Measurements from ENCODE around the gene BTBD8. TPM values are rescaled to one million over a fixed set of nuclear protein-coding genes. Genes with fewer than 3 reads are reported as not detected.

Gene BTBD8
- total RNA-seq, 1 experiment from 2014 or later, result 3.9 TPM

GRCh38 chr1:92194511-92194910 is 114.4 kb downstream of the BTBD8 start:
- ChIA-PET CTCF (no interaction called here), POLR2A (ENCODE audit: unreplicated experiment) (no interaction called here)
- Histone ChIP-seq H3K9me3 (ENCODE audit: low read length) (no peaks in the 10 kb centered on the region), H3K36me3 (ENCODE audit: low read depth, low read length) (no peaks in the 10 kb centered on the region), H3K4me1 (ENCODE audit: insufficient read depth, low read length) (no peaks in the 10 kb centered on the region), H2AFZ (ENCODE audit: low read length) (no peak overlapping the region), H4K20me1 (ENCODE audit: low read length) (no peaks in the 10 kb centered on the region), H3K27ac (ENCODE audit: low read length) (no peak overlapping the region), H3K9me2 (replicated peaks; ENCODE audit: low read length) (no peaks in the 10 kb centered on the region), H3K4me2 (ENCODE audit: low read length) (no peak overlapping the region), H3K4me3 (ENCODE audit: low read length) (no peak overlapping the region), H3K79me2 (ENCODE audit: low read length) (no peaks in the 10 kb centered on the region), H3K9ac (ENCODE audit: low read length) (no peak overlapping the region), H3K27me3 (ENCODE audit: low read length) (no peaks in the 10 kb centered on the region), H3F3A (ENCODE audit: low read length, unreplicated experiment) (no peaks in the 10 kb centered on the region)
- DNase-seq (no peak), ATAC-seq (no peak)
- intact Hi-C loops (cut with micrococcal nuclease), result no loop called here
- TF ChIP-seq EZH2phosphoT487 (IDR thresholded peaks at IDR 0.05; ENCODE audit: borderline replicate concordance, low read length), result no peak
- no peak for TF ChIP-seq EZH2 (IDR thresholded peaks at IDR 0.05; ENCODE audit: low read length, unreplicated experiment)
- no peak for TF ChIP-seq CTCF (conservative IDR thresholded peaks at IDR 0.05; ENCODE audit: low read depth, low read length)
- no TSS peak for BruUV-seq (replicated peaks)

- H3K9me2 ChIP-seq (replicated peaks; ENCODE audit: low read length), result no peaks in the 10 kb centered on the region
- no peaks in the 10 kb centered on the region for H3K27me3 ChIP-seq (ENCODE audit: low read length)
- H4K20me1 ChIP-seq (ENCODE audit: low read length), result no peaks in the 10 kb centered on the region
- H3K4me2 ChIP-seq (ENCODE audit: low read length), result no peak overlapping the region
- ChIA-PET CTCF (no interaction called here), POLR2A (ENCODE audit: unreplicated experiment) (no interaction called here)
- no TSS peak for BruUV-seq (replicated peaks)
- no peaks in the 10 kb centered on the region for H3K79me2 ChIP-seq (ENCODE audit: low read length)
- H3F3A ChIP-seq (ENCODE audit: low read length, unreplicated experiment), result no peaks in the 10 kb centered on the region
- no peak overlapping the region for H2AFZ ChIP-seq (ENCODE audit: low read length)
- DNase-seq, result no peak
- ATAC-seq, result no peak
- H3K36me3 ChIP-seq (ENCODE audit: low read depth, low read length), result no peaks in the 10 kb centered on the region
- H3K9ac ChIP-seq (ENCODE audit: low read length), result no peak overlapping the region
- TF ChIP-seq CTCF (conservative IDR thresholded peaks at IDR 0.05; ENCODE audit: low read depth, low read length) (no peak), EZH2 (IDR thresholded peaks at IDR 0.05; ENCODE audit: low read length, unreplicated experiment) (no peak), EZH2phosphoT487 (IDR thresholded peaks at IDR 0.05; ENCODE audit: borderline replicate concordance, low read length) (no peak)
- H3K4me1 ChIP-seq (ENCODE audit: insufficient read depth, low read length), result no peaks in the 10 kb centered on the region
- H3K27ac ChIP-seq (ENCODE audit: low read length), result no peak overlapping the region
- intact Hi-C loops (cut with micrococcal nuclease), result no loop called here
- no peak overlapping the region for H3K4me3 ChIP-seq (ENCODE audit: low read length)
- H3K9me3 ChIP-seq (ENCODE audit: low read length), result 0 out of 2 replicates have a peak, but pooled peaks cover 4% of the 10 kb centered on the region
Observed at GRCh38 chr1:92201973-92202372, 121.8 kb downstream of the BTBD8 start.

GRCh38 chr1:92203105-92203504 is 123.0 kb downstream of the BTBD8 start:
- Histone ChIP-seq H2AFZ (ENCODE audit: low read length) (no peak overlapping the region), H3K79me2 (ENCODE audit: low read length) (no peaks in the 10 kb centered on the region), H3K9ac (ENCODE audit: low read length) (no peak overlapping the region), H3K4me2 (ENCODE audit: low read length) (no peak overlapping the region), H3K4me1 (ENCODE audit: insufficient read depth, low read length) (no peaks in the 10 kb centered on the region), H3K27me3 (ENCODE audit: low read length) (no peaks in the 10 kb centered on the region), H3K27ac (ENCODE audit: low read length) (no peak overlapping the region), H3F3A (ENCODE audit: low read length, unreplicated experiment) (no peaks in the 10 kb centered on the region), H3K9me3 (ENCODE audit: low read length) (0 out of 2 replicates have a peak, but pooled peaks cover 4% of the 10 kb centered on the region), H3K4me3 (ENCODE audit: low read length) (no peak overlapping the region), H3K36me3 (ENCODE audit: low read depth, low read length) (no peaks in the 10 kb centered on the region), H4K20me1 (ENCODE audit: low read length) (no peaks in the 10 kb centered on the region), H3K9me2 (replicated peaks; ENCODE audit: low read length) (no peaks in the 10 kb centered on the region)
- CTCF ChIA-PET, result no interaction called here
- DNase-seq, result no peak
- intact Hi-C loops (cut with micrococcal nuclease), result no loop called here
- no peak for ATAC-seq
- TF ChIP-seq EZH2phosphoT487 (IDR thresholded peaks at IDR 0.05; ENCODE audit: borderline replicate concordance, low read length) (no peak), CTCF (conservative IDR thresholded peaks at IDR 0.05; ENCODE audit: low read depth, low read length) (no peak), EZH2 (IDR thresholded peaks at IDR 0.05; ENCODE audit: low read length, unreplicated experiment) (no peak)
- no TSS peak for BruUV-seq (replicated peaks)
- POLR2A ChIA-PET (ENCODE audit: unreplicated experiment), result no interaction called here
